Small intestine (tissue), 7 donors: ENCODE data around the gene SLC17A7. TPM values are rescaled to one million over a fixed set of nuclear protein-coding genes. Genes with fewer than 3 reads are reported as not detected.

ENCODE experiments used
- DNase-seq, 2 donors: peaks; one replicate each; pipeline versions ENCODE4 v3.0.0 to v3.0.0-alpha.2; 2013
- FAIRE-seq: peaks from 2 replicates; lab custom pipeline; 2012; peaks lifted over from hg19 to GRCh38; lab: Jason Lieb, UNC
- H3K27ac ChIP-seq, 3 donors: one replicate each; pipeline ENCODE4 v1.5.1; 2013; ENCODE audit warnings: low read length in 2 of 3, mild to moderate bottlenecking in 2 of 3, control low read depth in 1 of 3, inconsistent platforms in 1 of 3, low read depth in 1 of 3, moderate library complexity in 1 of 3
- H3K27me3 ChIP-seq, 3 donors: one replicate each; pipeline ENCODE4 v1.6.1; 2013; ENCODE audit warnings: low read length in 3 of 3, inconsistent platforms in 1 of 3; ENCODE audit not compliant: control insufficient read depth in 3 of 3, insufficient read depth in 3 of 3
- H3K36me3 ChIP-seq, 3 donors: one replicate each; pipeline ENCODE4 v1.6.1; 2013; ENCODE audit warnings: low read length in 3 of 3, inconsistent platforms in 1 of 3, low read depth in 1 of 3, mild to moderate bottlenecking in 1 of 3, moderate library complexity in 1 of 3; ENCODE audit not compliant: control insufficient read depth in 3 of 3, insufficient read depth in 2 of 3
- H3K4me1 ChIP-seq, 3 donors: one replicate each; pipeline ENCODE4 v1.6.1; 2013; ENCODE audit warnings: low read length in 2 of 3, inconsistent platforms in 1 of 3, low read depth in 1 of 3, mild to moderate bottlenecking in 1 of 3, moderate library complexity in 1 of 3; ENCODE audit not compliant: control insufficient read depth in 3 of 3, insufficient read depth in 2 of 3
- H3K4me3 ChIP-seq, 3 donors: one replicate each; pipeline ENCODE4 v1.5.1; 2013; ENCODE audit warnings: low read length in 3 of 3, control low read depth in 1 of 3, inconsistent platforms in 1 of 3, low read depth in 1 of 3, mild to moderate bottlenecking in 1 of 3, moderate library complexity in 1 of 3
- H3K9me3 ChIP-seq, 2 donors: one replicate each; pipeline ENCODE4 v1.6.1; 2013; ENCODE audit warnings: low read depth in 1 of 2, low read length in 1 of 2; ENCODE audit not compliant: control insufficient read depth in 2 of 2, insufficient read depth in 1 of 2
- WGBS, 3 donors: extraction: QIAGEN DNeasy Blood & Tissue Kit; methylation state at CpG; one replicate each; pipeline ENCODE4 v1.1.7; 2013; 5-methylcytosine and 5-hydroxymethylcytosine counted together
- polyA plus RNA-seq, 4 donors: library from polyadenylated mRNA; stranded (reverse) in 3 of 4; unstranded in 1 of 4; fragments of 200-250 nt in 3 of 4; fragments of 120-200 nt in 1 of 4; gene quantifications; one replicate each; pipeline versions ENCODE4 v1.2.1 to v1.2.3, GENCODE V29; 2013
- donor health status: healthy with polysubstance abuse.
- donor health status: control.
- donor health status: control.
- donor health status: Bipolar disorder and iron deficiency.
- donor health status: healthy.

Gene SLC17A7
- polyA plus RNA-seq, 4 donors: 0.09 to 1.1 (median 0.25) TPM

GRCh38 chr19:49425178-49425577, 16.1 kb downstream of the SLC17A7 start, which contains the start of gene GFY:
GFY (plus strand) TSS chr19:49425388; CDS start chr19:49426431, 1,043 bp downstream.
- Histone ChIP-seq H3K36me3 (no peaks in the 10 kb centered on the region), H3K4me3 (no peak within 1 kb of the TSS), H3K27ac (no peak within 1 kb of the TSS), H3K4me1 (peaks cover 0 to 2% (median 0%) of the 10 kb centered on the region in 3 donors), H3K27me3 (peaks cover 20 to 100% (median 59%) of the 10 kb centered on the region in 3 donors), H3K9me3 (peaks cover 0 to 2% of the 10 kb centered on the region in 2 donors)
- no peak for DNase-seq
- no peak for FAIRE-seq
- 12 to 47% (median 39%) methylated on average over 7 of the region's 7 CpGs for WGBS, 3 donors

GRCh38 chr19:49423985-49424303, 17.4 kb downstream of the SLC17A7 start:
- Histone ChIP-seq H3K4me1 (peaks cover 0 to 2% (median 0%) of the 10 kb centered on the region in 3 donors), H3K4me3 (no peak overlapping the region), H3K27ac (no peak overlapping the region), H3K9me3 (peaks cover 0 to 2% of the 10 kb centered on the region in 2 donors), H3K27me3 (peaks cover 20 to 100% (median 57%) of the 10 kb centered on the region in 3 donors), H3K36me3 (no peaks in the 10 kb centered on the region)
- WGBS, 3 donors: 0 to 11% (median 8%) methylated on average over 3 of the region's 3 CpGs
- DNase-seq: no peak
- no peak for FAIRE-seq

GRCh38 chr19:49423071-49423984, 18.0 kb downstream of the SLC17A7 start, which contains the start of gene PTH2:
PTH2 (minus strand) TSS chr19:49423441; CDS start chr19:49423339, 102 bp downstream.
- FAIRE-seq: no peak
- H3K27me3 ChIP-seq: peaks cover 20 to 100% (median 56%) of the 10 kb centered on the region in 3 donors
- no peaks in the 10 kb centered on the region for H3K36me3 ChIP-seq
- 9 to 14% (median 12%) methylated on average over 40 to 42 of the region's 42 CpGs for WGBS, 3 donors
- peaks cover 0 to 2% (median 0%) of the 10 kb centered on the region in 3 donors for H3K4me1 ChIP-seq
- peak within 1 kb of the TSS in 1 of 3 donors; percentile 18 for H3K4me3 ChIP-seq
- peaks cover 0 to 2% of the 10 kb centered on the region in 2 donors for H3K9me3 ChIP-seq
- no peak within 1 kb of the TSS for H3K27ac ChIP-seq
- no peak for DNase-seq

- FAIRE-seq (no peak), DNase-seq (peak in 1 of 2 donors; percentile 41)
- Histone ChIP-seq H3K9me3 (no peaks in the 10 kb centered on the region), H3K27me3 (peaks cover 20 to 100% (median 51%) of the 10 kb centered on the region in 3 donors), H3K27ac (no peak overlapping the region), H3K4me1 (peaks cover 0 to 2% (median 0%) of the 10 kb centered on the region in 3 donors), H3K36me3 (no peaks in the 10 kb centered on the region), H3K4me3 (peak overlapping the region in 1 of 3 donors; percentile 18)
- WGBS, 3 donors: 4 to 5% (median 4%) methylated on average over 52 to 58 of the region's 58 CpGs
Observed at GRCh38 chr19:49422407-49423070, 18.8 kb downstream of the SLC17A7 start.

GRCh38 chr19:49421878-49422202, 19.5 kb downstream of the SLC17A7 start:
- H3K4me3 ChIP-seq: no peak overlapping the region
- H3K27ac ChIP-seq: no peak overlapping the region
- 14 to 38% (median 29%) methylated on average over 2 to 3 of the region's 3 CpGs for WGBS, 3 donors
- no peaks in the 10 kb centered on the region for H3K9me3 ChIP-seq
- H3K36me3 ChIP-seq: no peaks in the 10 kb centered on the region
- FAIRE-seq (no peak), DNase-seq (no peak)
- H3K4me1 ChIP-seq: peaks cover 0 to 2% (median 0%) of the 10 kb centered on the region in 3 donors
- H3K27me3 ChIP-seq: peaks cover 20 to 100% (median 47%) of the 10 kb centered on the region in 3 donors

- WGBS, 3 donors: 10% methylated on average over 47 to 48 of the region's 48 CpGs
- Histone ChIP-seq H3K4me1 (peaks cover 0 to 2% (median 0%) of the 10 kb centered on the region in 3 donors), H3K27me3 (peaks cover 20 to 97% (median 46%) of the 10 kb centered on the region in 3 donors), H3K27ac (no peak overlapping the region), H3K9me3 (no peaks in the 10 kb centered on the region), H3K4me3 (peak overlapping the region in 1 of 3 donors; percentile 26), H3K36me3 (no peaks in the 10 kb centered on the region)
- DNase-seq (peak; percentile 27 to 38), FAIRE-seq (no peak)
Observed at GRCh38 chr19:49421039-49421877, 20.1 kb downstream of the SLC17A7 start.

- 72 to 76% (median 76%) methylated on average over 2 of the region's 2 CpGs for WGBS, 3 donors
- DNase-seq: no peak
- no peak for FAIRE-seq
Observed at GRCh38 chr19:49420227-49420626, 21.1 kb downstream of the SLC17A7 start.

More at GRCh38 chr19:49420227-49420626, 21.1 kb downstream of the SLC17A7 start:
- Histone ChIP-seq H3K27me3 (peaks cover 18 to 90% (median 37%) of the 10 kb centered on the region in 3 donors), H3K4me1 (peaks cover 0 to 2% (median 0%) of the 10 kb centered on the region in 3 donors), H3K36me3 (no peaks in the 10 kb centered on the region), H3K27ac (no peak overlapping the region), H3K9me3 (no peaks in the 10 kb centered on the region), H3K4me3 (no peak overlapping the region)
